H1 (cell line): ENCODE measurements around the gene SEC14L6. TPM values are rescaled to one million over a fixed set of nuclear protein-coding genes. Genes with fewer than 3 reads are reported as not detected.

Experiments
- TAF7 ChIP-seq: optimal IDR thresholded peaks from 2 replicates; pipeline ENCODE3; 2011; ENCODE audit warnings: low read depth, mild to moderate bottlenecking, inconsistent platforms, low read length, moderate library complexity, borderline replicate concordance
- TEAD4 ChIP-seq: IDR thresholded peaks from 2 replicates; pipeline ENCODE4 v1.6.1; 2012; ENCODE audit warnings: low read depth, low read length, inconsistent platforms, mixed read lengths
- polyA plus RNA-seq, 7 experiments: library from polyadenylated mRNA; depleted of rRNA in 3 of 7; stranded (reverse) in 5 of 7; unstranded in 2 of 7; fragments of >200 nt in 5 of 7; fragments of 200-250 nt in 2 of 7; gene quantifications; 1 replicate in 5 of 7; 2 replicates in 1 of 7; 4 replicates in 1 of 7; pipeline versions ENCODE4 v1.2.1 to v1.2.3, GENCODE V29; 2011 to 2013; ENCODE audit warnings: missing spikeins in 2 of 7, mixed read lengths in 2 of 7
- total RNA-seq: library from RNA; stranded (reverse); fragmentation: NEBNext Ultra II Directional; extraction: Animal tissue kit (Norgen Biotek cat#: 25700); gene quantifications from 2 replicates; pipeline ENCODE4 v1.2.1, GENCODE V29; 2021

SEC14L6 gene
- total and polyA plus RNA-seq, 2 of the 8 experiments (the other 6 are each of a cell fraction or from before 2014, with no cell fraction given) = 0.63 to 2.1 TPM

- no peak for TF ChIP-seq TAF7
- no peak for TF ChIP-seq TEAD4
Observed at GRCh38 chr22:30564045-30564760, 17.7 kb upstream of the SEC14L6 start (continued).
